Caco-2 (cell line): ENCODE results near the gene MED6. TPM values are rescaled to one million over a fixed set of nuclear protein-coding genes. Genes with fewer than 3 reads are reported as not detected.
A peak's percentile ranks its signal among the peaks of the same experiment; 100 is the strongest.

Source experiments
- BruUV-seq: library from RNA; stranded (reverse); fragments of 400-500 nt; replicated peaks from 2 replicates; lab custom pipeline; 2021; lab: Mats Ljungman, UMichigan
- CTCF ChIA-PET: fragments of 300-600 bp; sonication (Branson Sonifier 250); formaldehyde crosslinking; loops from one replicate; lab custom pipeline; 2022; ENCODE audit warnings: antibody characterized with exemption; lab: Charles Lee
- POLR2A ChIA-PET: fragments of 300-600 bp; sonication (Branson Sonifier 250); formaldehyde crosslinking; loops from one replicate; lab custom pipeline; 2022; ENCODE audit warnings: antibody characterized with exemption; lab: Charles Lee
- DNase-seq, 2 experiments: peaks; one replicate each; pipeline versions ENCODE4 v3.0.0 to v3.0.0-alpha.2; 2020 to 2022
- H3K27me3 ChIP-seq: replicated peaks from 2 replicates; pipeline ENCODE4 v1.6.0; 2011; ENCODE audit warnings: low read length; ENCODE audit not compliant: control insufficient read depth, insufficient read depth
- H3K36me3 ChIP-seq: 2 replicates; pipeline ENCODE4 v1.5.1; 2011; ENCODE audit warnings: low read length; ENCODE audit not compliant: control insufficient read depth, insufficient read depth
- H3K4me1 ChIP-seq: fragments of 250-450 bp; sonication (Bioruptor Pico); 2 replicates; pipeline ENCODE4 v1.5.1; 2020; ENCODE audit warnings: mild to moderate bottlenecking
- H3K4me3 ChIP-seq: 2 replicates; pipeline ENCODE4 v1.5.1; 2011; ENCODE audit warnings: low read depth, mild to moderate bottlenecking, control low read depth, low read length
- H3K9me3 ChIP-seq: fragments of 250-450 bp; sonication (Bioruptor Pico); 2 replicates; pipeline ENCODE4 v1.5.1; 2020; ENCODE audit warnings: mild to moderate bottlenecking, moderate library complexity
- H3K27ac Mint-ChIP-seq: one replicate; pipeline ENCODE4 v1.8.0; 2022; ENCODE audit warnings: mixed read lengths; ENCODE audit not compliant: unreplicated experiment
- H3K27me3 Mint-ChIP-seq: one replicate; pipeline ENCODE4 v1.8.0; 2022; ENCODE audit warnings: mixed read lengths; ENCODE audit not compliant: insufficient read depth, unreplicated experiment
- H3K36me3 Mint-ChIP-seq: one replicate; pipeline ENCODE4 v1.8.0; 2022; ENCODE audit warnings: mild to moderate bottlenecking, mixed read lengths; ENCODE audit not compliant: insufficient read depth, unreplicated experiment
- H3K4me1 Mint-ChIP-seq: one replicate; pipeline ENCODE4 v1.8.0; 2022; ENCODE audit warnings: low read depth, mixed read lengths; ENCODE audit not compliant: unreplicated experiment
- H3K4me3 Mint-ChIP-seq: one replicate; pipeline ENCODE4 v1.8.0; 2022; ENCODE audit warnings: mild to moderate bottlenecking, moderate library complexity, mixed read lengths; ENCODE audit not compliant: unreplicated experiment
- H3K9me3 Mint-ChIP-seq: one replicate; pipeline ENCODE4 v1.8.0; 2022; ENCODE audit warnings: mixed read lengths; ENCODE audit not compliant: unreplicated experiment
- CTCF ChIP-seq, 2 experiments: fragments of 200-600 bp in 1 of 2; IDR thresholded peaks; 1 replicate in 1 of 2; 2 replicates in 1 of 2; pipeline versions ENCODE4 v1.5.1 to v1.8.0; 2011 to 2022; ENCODE audit warnings: antibody characterized with exemption in 1 of 2, control low read depth in 1 of 2, inconsistent platforms in 1 of 2, low read depth in 1 of 2, low read length in 1 of 2, mild to moderate bottlenecking in 1 of 2, moderate library complexity in 1 of 2; ENCODE audit not compliant: insufficient read depth in 1 of 2, severe bottlenecking in 1 of 2, unreplicated experiment in 1 of 2
- intact Hi-C: fragments of 100-400 bp; cut with micrococcal nuclease; formaldehyde crosslinking; loops from one replicate; pipeline ENCODE4 v1.10.0; 2022; ENCODE audit not compliant: unreplicated experiment
- total RNA-seq: library from RNA; stranded (reverse); gene quantifications from 2 replicates; pipeline ENCODE4 v1.2.3, GENCODE V29; 2022

MED6 gene
- total RNA-seq, 1 experiment from 2014 or later = 55.5 TPM

DNA sequence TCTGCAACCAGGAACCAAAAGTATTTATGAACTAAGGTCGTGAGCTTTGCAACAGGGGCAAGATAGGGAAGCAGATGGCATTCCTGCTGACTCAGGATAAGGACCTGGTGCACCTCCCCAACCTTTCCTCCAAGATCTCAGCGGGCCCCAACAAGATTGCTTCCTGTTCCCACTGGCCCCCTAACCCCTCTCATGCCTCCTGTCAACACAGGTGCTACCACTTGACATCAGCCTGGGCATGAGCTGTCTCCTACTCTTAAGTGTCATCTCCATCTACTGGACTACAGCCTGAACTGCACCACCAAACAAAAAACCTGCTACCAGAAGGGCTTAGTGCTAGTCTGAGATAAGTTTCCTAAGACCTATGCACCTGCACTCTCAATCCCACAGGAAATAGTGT is 32.7 kb downstream of the MED6 start:
- H3K4me1 Mint-ChIP-seq = no peaks in the 10 kb centered on the region
- ChIA-PET POLR2A (no interaction called here), CTCF (interaction anchor here (0.6 to 0.9 kb wide), 2 partner anchors 330 to 481 kb away, joined by 3 read pairs; no protein-coding TSS in a partner anchor)
- Histone ChIP-seq H3K4me3 (no peak overlapping the region), H3K4me1 (no peaks in the 10 kb centered on the region), H3K9me3 (peaks cover 8% of the 10 kb centered on the region), H3K27me3 (no peaks in the 10 kb centered on the region), H3K36me3 (no peaks in the 10 kb centered on the region; the same call in 1 of the 2 replicates)
- H3K4me3 Mint-ChIP-seq = no peak overlapping the region
- H3K27me3 Mint-ChIP-seq = no peaks in the 10 kb centered on the region
- peaks cover 41% of the 10 kb centered on the region for H3K9me3 Mint-ChIP-seq
- H3K27ac Mint-ChIP-seq = no peak overlapping the region
- TF ChIP-seq CTCF (IDR thresholded peaks at IDR 0.05; ENCODE audit: insufficient read depth in 1 of 2, low read depth in 1 of 2, low read length in 1 of 2, severe bottlenecking in 1 of 2, unreplicated experiment in 1 of 2) = peak; percentile 29 to 37
- H3K36me3 Mint-ChIP-seq = peaks cover 65% of the 10 kb centered on the region
- no TSS peak for BruUV-seq
- intact Hi-C loops = loop anchor here (5.0 kb wide), 1 partner anchor 480 kb away; no protein-coding TSS in a partner anchor
- peak; percentile 43 for DNase-seq

GRCh38 chr14:70563869-70564268 is 36.6 kb downstream of the MED6 start:
- intact Hi-C loops = no loop called here
- no peaks in the 10 kb centered on the region; the same call in 1 of the 2 replicates for H3K36me3 ChIP-seq
- POLR2A ChIA-PET = no interaction called here

GRCh38 chr14:70563417-70563816 is 37.0 kb downstream of the MED6 start:
- intact Hi-C loops = no loop called here
- H3K4me3 Mint-ChIP-seq = no peak overlapping the region
- no peak for TF ChIP-seq CTCF (IDR thresholded peaks at IDR 0.05; ENCODE audit: insufficient read depth in 1 of 2, low read depth in 1 of 2, low read length in 1 of 2, severe bottlenecking in 1 of 2, unreplicated experiment in 1 of 2)
- ChIA-PET POLR2A (no interaction called here), CTCF (no interaction called here)
- H3K4me3 ChIP-seq = no peak overlapping the region
- no peaks in the 10 kb centered on the region for H3K4me1 ChIP-seq
- no peaks in the 10 kb centered on the region; the same call in 1 of the 2 replicates for H3K36me3 ChIP-seq
- H3K9me3 ChIP-seq = peaks cover 25% of the 10 kb centered on the region
- peaks cover 64% of the 10 kb centered on the region for H3K36me3 Mint-ChIP-seq
- no peaks in the 10 kb centered on the region for H3K27me3 Mint-ChIP-seq
- no peaks in the 10 kb centered on the region for H3K4me1 Mint-ChIP-seq
- DNase-seq = no peak
- H3K27ac Mint-ChIP-seq = no peak overlapping the region
- peaks cover 58% of the 10 kb centered on the region for H3K9me3 Mint-ChIP-seq
- no peaks in the 10 kb centered on the region for H3K27me3 ChIP-seq
- no TSS peak for BruUV-seq

More at GRCh38 chr14:70563869-70564268, 36.6 kb downstream of the MED6 start:
- Mint-ChIP-seq H3K36me3 (peaks cover 64% of the 10 kb centered on the region), H3K9me3 (peaks cover 59% of the 10 kb centered on the region), H3K27ac (no peak overlapping the region), H3K4me3 (no peak overlapping the region), H3K4me1 (no peaks in the 10 kb centered on the region), H3K27me3 (no peaks in the 10 kb centered on the region)
- DNase-seq = no peak
- Histone ChIP-seq H3K27me3 (no peaks in the 10 kb centered on the region), H3K4me1 (no peaks in the 10 kb centered on the region), H3K9me3 (peaks cover 25% of the 10 kb centered on the region), H3K4me3 (no peak overlapping the region)
- no peak for TF ChIP-seq CTCF (IDR thresholded peaks at IDR 0.05; ENCODE audit: insufficient read depth in 1 of 2, low read depth in 1 of 2, low read length in 1 of 2, severe bottlenecking in 1 of 2, unreplicated experiment in 1 of 2)
- no TSS peak for BruUV-seq
- CTCF ChIA-PET = no interaction called here
